ENCODE data around the gene TARBP1. TPM values are rescaled to one million over a fixed set of nuclear protein-coding genes. Genes with fewer than 3 reads are reported as not detected.
"Not testable (repeated sequence)": the region's sequence is repeated elsewhere in the genome, so short reads cannot be mapped to it uniquely, and the experiment has no call there.

Gene TARBP1
- polyA plus RNA-seq, 3 donors: 40.6 to 96.8 (median 92.8) TPM

- DNase-seq: no peak
Observed at GRCh38 chr1:234396871-234397270, 82.1 kb downstream of the TARBP1 start.

- no peak for DNase-seq
Observed at GRCh38 chr1:234396092-234396491, 82.9 kb downstream of the TARBP1 start.

DNA sequence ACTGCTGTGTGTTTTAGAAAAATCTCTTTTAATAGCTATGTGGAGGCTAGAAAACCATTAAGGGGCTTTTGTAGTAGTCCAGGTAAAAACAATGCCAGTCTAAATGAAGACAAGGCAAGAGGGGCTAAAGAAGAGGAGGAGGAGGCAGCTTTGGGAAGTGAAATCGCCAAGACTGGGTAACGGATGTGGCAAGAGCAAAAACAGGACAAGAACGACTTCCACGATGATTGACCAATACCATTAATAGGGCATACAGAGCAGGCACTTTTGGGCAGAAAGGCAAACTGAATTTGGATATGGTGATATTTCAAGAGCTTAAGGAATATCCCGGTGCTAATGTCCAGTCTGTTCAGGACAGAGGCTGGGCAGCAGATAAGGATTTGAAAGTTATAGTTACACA, 83.7 kb downstream of the TARBP1 start:
- no peak for DNase-seq

DNA sequence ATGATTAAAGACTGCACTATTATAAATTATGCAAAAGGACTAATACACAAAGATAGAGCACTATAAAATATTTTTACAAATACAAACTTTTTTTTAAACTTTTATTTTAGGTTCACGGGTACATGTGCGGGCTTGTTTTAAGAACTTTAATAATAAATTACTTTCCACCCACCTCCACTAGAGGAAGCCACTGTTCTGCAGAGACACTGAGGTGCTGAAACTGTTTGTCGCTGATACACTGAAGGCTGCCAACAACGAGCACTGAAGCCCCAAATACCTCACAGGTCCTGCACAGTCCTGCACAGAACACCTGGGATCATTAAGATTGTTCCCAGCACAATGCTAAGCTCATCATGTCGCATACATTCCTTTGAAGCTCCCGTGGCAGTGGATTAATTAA, 85.8 kb downstream of the TARBP1 start:
- DNase-seq: no peak

DNA sequence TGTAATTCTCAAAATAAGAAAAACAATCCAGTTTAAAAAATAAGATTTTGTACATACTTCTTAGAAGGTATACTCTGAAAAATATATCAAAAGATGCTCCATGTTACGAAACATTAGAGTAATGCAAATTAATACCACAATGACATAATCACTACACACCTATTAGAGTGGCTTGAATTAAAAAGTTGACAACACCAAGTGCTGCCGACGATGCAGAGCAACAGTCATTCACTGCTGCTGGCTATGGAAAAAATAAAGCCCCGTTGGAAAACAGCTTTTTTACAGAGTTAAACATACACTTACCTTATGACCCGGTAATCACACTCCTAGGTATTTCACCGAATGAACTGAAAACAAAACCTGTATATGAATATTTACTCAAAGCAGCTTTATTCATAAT, 90.9 kb downstream of the TARBP1 start:
- no peak for DNase-seq

- DNase-seq: no peak
Observed at GRCh38 chr1:234386122-234386521, 92.9 kb downstream of the TARBP1 start.

GRCh38 chr1:234381699-234382555, 97.1 kb downstream of the TARBP1 start:
- no peak for DNase-seq

DNA sequence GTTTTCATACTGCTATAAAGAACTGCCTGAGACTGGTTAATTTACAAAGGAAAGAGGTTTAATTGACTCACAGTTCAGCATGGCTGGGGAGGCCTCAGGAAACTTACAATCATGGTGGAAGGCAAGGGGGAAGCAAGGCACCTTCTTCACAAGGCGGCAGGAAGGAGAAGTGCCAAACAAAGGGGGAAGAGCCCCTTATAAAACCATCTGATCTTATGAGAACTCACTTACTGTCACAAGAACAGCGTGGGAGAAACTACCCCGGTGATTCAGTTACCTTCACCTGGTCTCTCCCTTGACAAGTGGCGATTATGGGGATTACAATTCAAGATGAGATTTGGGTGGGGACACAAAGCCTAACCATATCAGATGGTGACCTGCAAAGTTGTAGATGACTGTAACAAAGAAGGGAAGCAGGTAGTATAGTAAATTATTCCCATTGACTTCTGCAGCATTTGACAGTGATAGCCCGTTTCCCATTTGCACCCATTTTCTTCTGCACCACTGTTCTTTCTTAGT, 99.3 kb downstream of the TARBP1 start:
- not testable (repeated sequence) for DNase-seq

DNA sequence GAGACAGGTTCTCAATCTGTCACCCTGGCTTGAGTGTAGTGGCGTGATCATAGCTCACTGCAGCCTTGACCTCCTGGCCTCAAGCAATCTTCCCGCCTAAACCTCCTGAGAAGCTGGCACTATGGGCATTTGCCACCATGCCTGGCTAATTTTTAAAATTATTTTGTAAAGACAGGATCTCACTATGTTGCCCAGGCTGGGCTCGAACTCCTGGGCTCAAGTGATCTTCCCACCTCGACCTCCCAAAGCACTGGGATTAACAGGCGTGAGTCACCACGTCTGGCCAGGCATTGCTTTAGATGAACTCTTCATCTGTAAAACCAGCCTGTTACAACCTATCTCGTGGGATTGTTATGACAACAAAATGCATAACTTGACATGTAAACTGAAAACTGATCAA, 103.3 kb downstream of the TARBP1 start:
- no peak for DNase-seq

- DNase-seq: no peak
Observed at GRCh38 chr1:234373959-234374254, 105.1 kb downstream of the TARBP1 start.

DNA sequence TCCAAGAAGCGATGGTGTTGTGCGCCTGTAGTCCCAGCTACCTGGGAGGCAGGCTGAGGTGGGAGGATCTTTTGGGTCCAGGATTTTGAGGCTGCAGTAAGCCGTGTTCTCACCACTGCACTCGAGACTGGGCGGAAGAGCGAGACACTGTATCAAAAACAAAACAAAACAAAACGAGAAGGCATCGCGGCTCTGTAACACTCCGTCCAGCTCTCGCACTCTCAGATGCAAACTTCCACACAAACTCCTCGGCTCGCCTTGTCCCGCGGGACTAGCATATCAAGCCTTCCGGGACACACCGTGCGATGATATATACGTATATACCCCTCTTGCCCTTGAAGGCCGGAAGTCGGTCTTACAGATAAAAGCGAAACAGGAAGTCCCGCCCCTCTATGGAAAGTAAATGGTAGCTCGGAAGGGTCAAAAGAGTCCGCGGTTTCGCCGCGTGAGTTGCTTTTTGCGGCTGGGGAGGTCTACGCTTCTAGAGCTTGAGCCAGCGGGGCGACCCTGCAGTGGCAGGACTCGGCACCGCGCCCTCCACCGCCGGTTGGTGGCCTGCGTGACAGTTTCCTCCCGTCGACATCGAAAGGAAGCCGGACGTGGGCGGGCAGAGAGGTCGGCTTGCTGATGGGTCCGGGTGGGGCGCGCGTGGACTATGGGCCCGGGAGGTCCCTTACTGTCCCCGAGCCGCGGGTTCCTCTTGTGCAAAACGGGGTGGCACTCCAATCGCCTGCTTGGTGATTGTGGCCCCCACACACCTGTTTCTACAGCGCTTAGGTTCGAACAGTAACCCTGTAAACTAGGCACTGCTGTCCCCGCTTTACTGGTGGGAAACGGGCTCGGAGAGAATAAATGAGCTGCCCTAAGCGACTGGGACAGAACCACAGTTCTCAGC, 105.7 kb downstream of the TARBP1 start, which contains the start of gene COA6:
TSS of gene COA6 (plus strand) at position 393 of the 895 bp plus-strand sequence. CDS start at position 404, 11 bp downstream.
- DNase-seq: peak; percentile 98

- DNase-seq: no peak
Observed at GRCh38 chr1:234372011-234372757, 106.8 kb downstream of the TARBP1 start.

DNA sequence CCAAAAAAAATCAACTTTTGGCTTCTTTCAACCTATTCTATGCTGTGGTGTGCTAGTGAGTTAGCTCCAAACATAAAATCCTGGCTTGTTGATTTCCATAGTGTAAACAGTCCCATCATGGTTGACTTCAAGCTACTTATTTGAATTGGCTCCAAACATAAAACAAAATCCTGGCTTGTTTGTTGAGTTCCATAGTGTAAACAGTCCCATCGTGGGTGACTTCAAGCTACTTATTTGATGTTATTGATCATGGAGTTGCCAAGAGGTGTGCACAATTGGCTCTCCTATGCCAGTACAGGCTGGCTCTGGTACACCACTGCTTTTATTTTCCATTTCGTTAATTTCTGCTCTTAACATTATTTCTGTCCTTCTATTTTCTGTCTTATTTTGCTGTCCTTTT, 107.6 kb downstream of the TARBP1 start:
- DNase-seq: no peak

DNA sequence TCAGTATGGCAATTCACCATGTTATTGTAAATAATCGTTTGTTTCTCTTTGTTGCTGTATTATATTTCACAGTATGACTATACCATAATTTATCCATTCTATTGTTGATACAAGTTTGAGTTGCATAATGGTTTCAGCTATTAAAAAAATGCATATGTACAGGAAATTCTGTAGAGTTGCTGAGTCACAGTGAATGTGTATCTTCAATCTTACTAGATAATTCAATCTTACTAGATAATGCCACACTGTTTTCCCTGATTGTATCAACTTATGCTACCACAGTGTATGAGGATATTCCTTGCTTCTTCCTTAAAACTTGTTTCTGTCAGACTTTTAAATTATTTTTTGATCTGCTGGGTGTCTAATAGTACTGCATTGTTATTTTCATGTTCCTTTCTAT, 109.2 kb downstream of the TARBP1 start:
- no peak for DNase-seq

GRCh38 chr1:234369033-234369430, 109.9 kb downstream of the TARBP1 start:
- no peak for DNase-seq

GRCh38 chr1:234368320-234369032, 110.5 kb downstream of the TARBP1 start:
- DNase-seq: no peak

- no peak for DNase-seq
Observed at GRCh38 chr1:234362558-234362957, 116.4 kb downstream of the TARBP1 start.

GRCh38 chr1:234361102-234361603, 117.8 kb downstream of the TARBP1 start:
- no peak for DNase-seq

GRCh38 chr1:234357831-234358230, 121.1 kb downstream of the TARBP1 start:
- no peak for DNase-seq

DNA sequence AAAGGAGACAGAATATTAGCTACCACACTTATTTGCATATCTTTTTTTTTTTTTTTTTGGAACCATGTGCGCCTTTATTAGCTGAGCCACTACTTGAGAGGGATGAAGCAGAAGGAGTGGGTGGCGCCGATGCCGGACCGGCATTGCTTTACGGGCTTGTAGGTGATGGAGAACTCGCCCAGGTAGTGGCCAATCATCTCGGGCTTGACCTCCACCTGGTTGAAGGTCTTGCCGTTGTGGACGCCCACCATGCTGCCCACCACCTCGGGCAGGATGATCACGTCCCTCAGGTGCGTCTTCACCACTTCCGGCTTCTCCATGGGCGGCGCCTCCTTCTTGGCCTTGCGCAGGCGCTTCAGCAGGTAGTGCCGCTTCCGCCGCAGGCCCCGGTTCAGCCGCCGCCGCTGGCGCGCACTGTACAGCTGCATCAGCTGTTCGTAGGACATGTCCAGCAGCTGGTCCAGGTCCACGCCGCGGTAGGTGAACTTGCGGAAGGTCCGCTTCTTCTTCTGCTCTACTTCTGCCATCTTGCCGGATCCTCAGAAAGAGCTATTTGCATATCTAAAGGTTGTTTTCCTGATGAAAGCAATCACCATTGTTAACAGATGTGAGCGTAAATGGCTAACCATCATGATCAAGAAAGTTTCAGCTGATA, 122.2 kb downstream of the TARBP1 start:
- peak; percentile 7 for DNase-seq

Data from renal pelvis (tissue), 4 donors.